HCT116 (cell line): Measurements from ENCODE around the gene NDUFB3.

ENCODE experiments used
- CEBPB ChIP-seq: IDR thresholded peaks from 2 replicates; pipeline ENCODE4 v1.6.1; 2012; ENCODE audit warnings: low read depth
- ELF1 ChIP-seq: IDR thresholded peaks from 2 replicates; pipeline ENCODE4 v1.6.1; 2012; ENCODE audit warnings: low read depth, borderline replicate concordance
- EZH2 ChIP-seq: fragments of 200-600 bp; sonication (generic); IDR thresholded peaks from 2 replicates; pipeline ENCODE4 v1.6.1; 2017; ENCODE audit warnings: antibody characterized with exemption, mixed run types
- POLR2A ChIP-seq: IDR thresholded peaks from 2 replicates; pipeline ENCODE4 v1.7.0; 2011; ENCODE audit warnings: borderline replicate concordance; ENCODE audit not compliant: insufficient read depth, insufficient read length; ENCODE audit errors: extremely low read depth
- POLR2AphosphoS5 ChIP-seq: IDR thresholded peaks from 2 replicates; pipeline ENCODE4 v1.6.1; 2011; ENCODE audit warnings: mild to moderate bottlenecking, low read depth, low read length, moderate library complexity
- RAD21 ChIP-seq: IDR thresholded peaks from 2 replicates; pipeline ENCODE4 v1.6.1; 2012; ENCODE audit warnings: low read depth, mild to moderate bottlenecking
- SP1 ChIP-seq: IDR thresholded peaks from 2 replicates; pipeline ENCODE4 v1.6.1; 2012; ENCODE audit warnings: low read depth
- ZFX ChIP-seq: fragments of 450-650 bp; IDR thresholded peaks from 2 replicates; pipeline ENCODE4 v1.6.1; 2017
- TF ChIP-seq, protein P1 (sequence below), 3 experiments: fragments of 200-600 bp in 1 of 3; sonication (generic) in 1 of 3; IDR thresholded peaks in 2 of 3; conservative IDR thresholded peaks in 1 of 3; 2 replicates each; pipeline ENCODE4 v1.5.1; 2012 to 2017; ENCODE audit warnings: low read depth in 2 of 3, low read length in 2 of 3, antibody characterized with exemption in 1 of 3, borderline replicate concordance in 1 of 3, control low read depth in 1 of 3, mild to moderate bottlenecking in 1 of 3, mixed read lengths in 1 of 3, mixed run types in 1 of 3, moderate library complexity in 1 of 3; ENCODE audit not compliant: insufficient read depth in 1 of 3

DNA sequence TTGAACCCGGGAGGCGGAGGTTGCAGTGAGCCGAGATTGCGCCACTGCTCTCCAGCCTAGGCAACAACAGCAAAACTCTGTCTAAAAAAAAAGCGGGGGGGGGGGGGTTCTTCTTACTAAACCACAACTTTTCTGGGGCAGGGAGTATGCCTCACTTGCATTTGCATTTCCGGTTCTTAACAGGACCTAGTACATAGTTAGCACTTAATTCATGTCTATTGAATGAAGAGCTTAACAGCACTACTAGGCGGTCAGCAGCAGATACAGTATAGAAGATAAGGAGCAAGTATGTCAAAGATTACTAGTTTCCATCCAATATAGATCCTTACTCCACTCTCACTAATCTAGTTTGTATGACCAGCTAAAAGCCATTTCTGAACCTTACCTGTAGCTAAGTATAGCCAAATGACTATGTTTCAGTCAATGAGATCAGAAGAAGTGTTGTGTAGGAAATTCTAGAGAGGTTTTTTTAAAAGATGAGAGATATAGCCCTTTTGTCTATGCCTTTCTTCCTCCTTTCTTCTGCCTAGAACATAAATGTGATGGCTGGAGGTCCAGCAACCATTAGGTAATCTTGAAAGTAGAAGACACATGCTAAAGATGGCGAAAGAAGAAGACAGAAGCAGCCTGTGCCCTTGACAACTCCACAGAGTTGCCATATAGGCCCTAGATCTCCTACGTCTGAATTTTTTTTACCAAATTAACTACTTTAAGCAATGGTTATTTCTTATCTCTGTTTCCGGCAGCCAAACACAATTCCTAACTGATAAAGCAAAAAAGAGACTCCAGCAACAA lies 11.6 kb upstream of the NDUFB3 start:
- TF ChIP-seq, protein P1, sequence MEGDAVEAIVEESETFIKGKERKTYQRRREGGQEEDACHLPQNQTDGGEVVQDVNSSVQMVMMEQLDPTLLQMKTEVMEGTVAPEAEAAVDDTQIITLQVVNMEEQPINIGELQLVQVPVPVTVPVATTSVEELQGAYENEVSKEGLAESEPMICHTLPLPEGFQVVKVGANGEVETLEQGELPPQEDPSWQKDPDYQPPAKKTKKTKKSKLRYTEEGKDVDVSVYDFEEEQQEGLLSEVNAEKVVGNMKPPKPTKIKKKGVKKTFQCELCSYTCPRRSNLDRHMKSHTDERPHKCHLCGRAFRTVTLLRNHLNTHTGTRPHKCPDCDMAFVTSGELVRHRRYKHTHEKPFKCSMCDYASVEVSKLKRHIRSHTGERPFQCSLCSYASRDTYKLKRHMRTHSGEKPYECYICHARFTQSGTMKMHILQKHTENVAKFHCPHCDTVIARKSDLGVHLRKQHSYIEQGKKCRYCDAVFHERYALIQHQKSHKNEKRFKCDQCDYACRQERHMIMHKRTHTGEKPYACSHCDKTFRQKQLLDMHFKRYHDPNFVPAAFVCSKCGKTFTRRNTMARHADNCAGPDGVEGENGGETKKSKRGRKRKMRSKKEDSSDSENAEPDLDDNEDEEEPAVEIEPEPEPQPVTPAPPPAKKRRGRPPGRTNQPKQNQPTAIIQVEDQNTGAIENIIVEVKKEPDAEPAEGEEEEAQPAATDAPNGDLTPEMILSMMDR (IDR thresholded peaks at IDR 0.05 in 2 of 3, conservative IDR thresholded peaks at IDR 0.05 in 1 of 3; ENCODE audit: borderline replicate concordance in 1 of 3, insufficient read depth in 1 of 3, low read depth in 2 of 3, low read length in 2 of 3): no peak
- no peak for TF ChIP-seq POLR2A
- TF ChIP-seq EZH2: no peak
- TF ChIP-seq POLR2AphosphoS5: no peak
- TF ChIP-seq CEBPB: no peak
- TF ChIP-seq ZFX: no peak
- TF ChIP-seq RAD21: no peak
- no peak for TF ChIP-seq ELF1
- no peak for TF ChIP-seq SP1
